ENCODE data around the gene CPPED1.

GRCh38 chr16:12766853-12767252 lies 36.8 kb downstream of the CPPED1 start:
- TF ChIP-seq POLR2A (IDR thresholded peaks at IDR 0.05) = no peak
- no peak for TF ChIP-seq CTCF (IDR thresholded peaks at IDR 0.05 in 8 of 11, conservative IDR thresholded peaks at IDR 0.05 in 3 of 11)

Data from spleen (tissue), 7 donors.